HG03095 (cell line): Measurements from ENCODE around the gene TXNRD2.

Source experiments
- ATAC-seq: cut with Tn5 transposase; IDR thresholded peaks from one replicate; pipeline ENCODE4 v1.9.1; 2021; ENCODE audit warnings: moderate library complexity; ENCODE audit not compliant: unreplicated experiment

TXNRD2 gene

GRCh38 chr22:19828035-19828401 lies 113.6 kb downstream of the TXNRD2 start:
- ATAC-seq = no peak

- ATAC-seq = no peak
Observed at GRCh38 chr22:19827341-19828034, 114.1 kb downstream of the TXNRD2 start.

GRCh38 chr22:19826619-19826950 lies 115.0 kb downstream of the TXNRD2 start:
- ATAC-seq = no peak

DNA sequence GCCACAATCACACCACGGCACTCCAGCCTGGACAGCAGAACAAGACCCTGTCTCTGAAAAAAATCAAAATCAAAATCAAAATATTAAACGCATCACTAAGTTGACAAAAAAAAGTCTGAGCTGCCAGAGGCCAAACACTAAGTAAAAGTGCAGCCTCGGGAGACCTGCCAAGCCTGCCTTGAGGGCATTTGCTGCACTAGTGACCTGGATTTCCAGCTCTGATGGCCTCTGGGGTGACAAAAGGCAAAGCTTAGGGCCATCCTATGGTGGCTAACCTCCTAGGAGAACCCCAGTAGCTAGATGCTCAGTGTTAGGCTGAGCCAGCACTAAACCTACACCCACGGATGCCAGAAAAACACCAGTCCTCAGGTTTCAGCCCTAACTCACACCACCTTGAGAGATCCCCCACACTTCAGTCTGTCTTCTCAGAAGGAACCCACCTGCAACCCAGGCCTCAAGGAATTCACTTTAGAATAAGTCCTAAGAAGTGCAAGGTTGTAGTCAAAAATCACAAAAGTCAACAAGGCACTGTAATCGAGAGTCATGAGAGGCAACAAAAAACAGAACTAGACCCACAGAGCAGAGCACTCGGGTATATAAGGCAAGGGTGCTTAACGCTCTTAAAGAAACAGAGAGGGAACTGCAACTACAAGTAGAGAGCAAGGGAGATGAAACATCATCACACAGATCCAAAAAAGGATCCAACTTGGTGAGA lies 115.6 kb downstream of the TXNRD2 start:
- ATAC-seq = no peak
